ENCODE results near the gene HUNK.

GRCh38 chr21:31945141-31945540, 72.3 kb downstream of the HUNK start:
- TF ChIP-seq CTCF (IDR thresholded peaks at IDR 0.05) (no peak), POLR2A (IDR thresholded peaks at IDR 0.05) (no peak)

Data from adrenal gland (tissue), 5 donors.